GM12878 (cell line): Measurements from ENCODE around the gene DNAJC4. TPM values are rescaled to one million over a fixed set of nuclear protein-coding genes. Genes with fewer than 3 reads are reported as not detected.

ENCODE experiments used
- ATAC-seq: fragments of 200-7000 bp; cut with Tn5 transposase; 3 replicates; pipeline ENCODE4 v1.9.1; 2020; ENCODE audit warnings: mild to moderate bottlenecking, moderate library complexity
- BruUV-seq: library from RNA; stranded (reverse); fragments of 400-500 nt; replicated peaks from 2 replicates; lab custom pipeline; 2021; lab: Mats Ljungman, UMichigan
- CTCF ChIA-PET: fragments of 300-600 bp; sonication (Branson Sonifier 250); formaldehyde crosslinking; extraction: SDS; loops from one replicate; lab custom pipeline; 2021; ENCODE audit warnings: inconsistent platforms; lab: Yijun Ruan, JAX
- POLR2A ChIA-PET: fragments of 350-600 bp; formaldehyde crosslinking; extraction: SDS; loops from one replicate; lab custom pipeline; 2021; ENCODE audit warnings: inconsistent platforms; lab: Charles Lee
- RAD21 ChIA-PET: fragments of 300-600 bp; sonication (Branson Sonifier 250); formaldehyde crosslinking; loops from one replicate; lab custom pipeline; 2023; ENCODE audit warnings: antibody characterized with exemption; ENCODE audit not compliant: unreplicated experiment; lab: Charles Lee
- SMC1A ChIA-PET: fragments of 300-600 bp; sonication (Branson Sonifier 250); formaldehyde crosslinking; loops from one replicate; lab custom pipeline; 2023; ENCODE audit not compliant: unreplicated experiment, uncharacterized antibody; lab: Charles Lee
- DNase-seq: peaks from one replicate; pipeline ENCODE4 v3.0.0-alpha.2; 2011; ENCODE audit warnings: low read depth, low spot score
- FAIRE-seq: peaks from 3 replicates; lab custom pipeline; 2011; peaks lifted over from hg19 to GRCh38; lab: Jason Lieb, UNC
- H2AFZ ChIP-seq: 2 replicates; pipeline ENCODE4 v1.6.0; 2011; ENCODE audit warnings: low read depth, low read length, control low read depth; ENCODE audit not compliant: control insufficient read depth
- H3K27ac ChIP-seq: 2 replicates; pipeline ENCODE4 v1.5.1; 2011; ENCODE audit warnings: control low read depth; ENCODE audit not compliant: control insufficient read depth, insufficient read depth
- H3K27me3 ChIP-seq, 2 experiments: replicated peaks in 1 of 2; 2 replicates each; pipeline versions ENCODE4 v1.6.0 to v1.6.1; 2011; ENCODE audit warnings: low read length in 1 of 2; ENCODE audit not compliant: control insufficient read depth in 2 of 2, insufficient read depth in 2 of 2
- H3K36me3 ChIP-seq, 2 experiments: 2 replicates each; pipeline ENCODE4 v1.5.1; 2011; ENCODE audit warnings: low read length in 1 of 2; ENCODE audit not compliant: control insufficient read depth in 2 of 2, insufficient read depth in 2 of 2
- H3K4me1 ChIP-seq: 2 replicates; pipeline ENCODE4 v1.6.1; 2011; ENCODE audit warnings: mild to moderate bottlenecking, low read length, moderate library complexity, mixed read lengths; ENCODE audit not compliant: control insufficient read depth, insufficient read depth
- H3K4me2 ChIP-seq: 2 replicates; pipeline ENCODE4 v1.6.0; 2011; ENCODE audit warnings: control low read depth; ENCODE audit not compliant: control insufficient read depth, insufficient read depth
- H3K4me3 ChIP-seq: fragments of 200-600 bp; sonication (generic); 2 replicates; pipeline ENCODE4 v1.5.1; 2016
- H3K79me2 ChIP-seq: 2 replicates; pipeline ENCODE4 v1.6.0; 2011; ENCODE audit warnings: low read length; ENCODE audit not compliant: control insufficient read depth, insufficient read depth
- H3K9ac ChIP-seq: 2 replicates; pipeline ENCODE4 v1.8.0; 2011; ENCODE audit warnings: low read length, control low read depth, mixed read lengths; ENCODE audit not compliant: control insufficient read depth, insufficient read depth
- H3K9me3 ChIP-seq: replicated peaks from 3 replicates; pipeline ENCODE4 v1.5.1; 2011; ENCODE audit warnings: mild to moderate bottlenecking, low read length; ENCODE audit not compliant: control insufficient read depth, insufficient read depth
- H4K20me1 ChIP-seq: 2 replicates; pipeline ENCODE4 v1.6.0; 2011; ENCODE audit not compliant: control insufficient read depth, insufficient read depth
- CBX3 ChIP-seq: fragments of 200-600 bp; sonication (generic); IDR thresholded peaks from 2 replicates; pipeline ENCODE4 v1.6.1; 2016; ENCODE audit warnings: low read depth, borderline replicate concordance
- CUX1 ChIP-seq: IDR thresholded peaks from 2 replicates; pipeline ENCODE4 v1.6.1; 2012; ENCODE audit warnings: improper control_type of control experiment, low read depth, low read length; ENCODE audit not compliant: insufficient replicate concordance
- DPF2 ChIP-seq: fragments of 450-650 bp; IDR thresholded peaks from 2 replicates; pipeline ENCODE4 v1.6.1; 2017; ENCODE audit warnings: mild to moderate bottlenecking
- FOS ChIP-seq: IDR thresholded peaks from 3 replicates; pipeline ENCODE4 v1.6.1; 2011; ENCODE audit warnings: borderline replicate concordance; ENCODE audit not compliant: insufficient read length; ENCODE audit errors: extremely low read depth
- GATAD2B ChIP-seq: fragments of 450-650 bp; conservative IDR thresholded peaks from 2 replicates; pipeline ENCODE4 v1.6.1; 2017; ENCODE audit warnings: low read depth, mild to moderate bottlenecking, moderate library complexity
- IRF3 ChIP-seq: fragments of 450-650 bp; IDR thresholded peaks from 2 replicates; pipeline ENCODE4 v1.6.1; 2014; ENCODE audit warnings: mild to moderate bottlenecking
- NFYB ChIP-seq: IDR thresholded peaks from 2 replicates; pipeline ENCODE4 v1.6.1; 2011; ENCODE audit warnings: low read depth, mild to moderate bottlenecking, low read length, improper control_type of control experiment, moderate library complexity; ENCODE audit not compliant: insufficient read depth
- RB1 ChIP-seq: fragments of 450-650 bp; formaldehyde crosslinking; IDR thresholded peaks from 2 replicates; pipeline ENCODE4 v1.6.1; 2017; ENCODE audit warnings: mild to moderate bottlenecking, borderline replicate concordance
- SUPT20H ChIP-seq: IDR thresholded peaks from 2 replicates; pipeline ENCODE4 v1.6.1; 2011; ENCODE audit warnings: low read depth, mild to moderate bottlenecking, low read length, moderate library complexity, borderline replicate concordance; ENCODE audit not compliant: control insufficient read depth
- ZBTB40 ChIP-seq: fragments of 450-650 bp; IDR thresholded peaks from 2 replicates; pipeline ENCODE4 v1.6.1; 2016; ENCODE audit warnings: mild to moderate bottlenecking, moderate library complexity, borderline replicate concordance
- WGBS: methylation state at CpG from one replicate; pipeline ENCODE4 v1.1.6; 2016; ENCODE audit warnings: low lambda C conversion rate; ENCODE audit not compliant: insufficient replicate concordance, insufficient coverage; ENCODE audit errors: missing lambda C conversion rate; 5-methylcytosine and 5-hydroxymethylcytosine counted together
- in situ Hi-C: fragments of 300-500 bp; cut with MboI; formaldehyde crosslinking; loops from 9 replicates; pipeline ENCODE4 v1.14.3; 2018; ENCODE audit warnings: mixed read lengths
- intact Hi-C: fragments of 100-400 bp; cut with micrococcal nuclease; formaldehyde crosslinking; loops from one replicate; pipeline ENCODE4 v1.14.2; 2022; ENCODE audit not compliant: unreplicated experiment
- polyA plus RNA-seq, 11 experiments: library from polyadenylated mRNA; depleted of rRNA in 4 of 11; unstranded in 6 of 11; stranded (reverse) in 5 of 11; fragments of >200 nt; fragmentation: Nextera tagmentation in 4 of 11; fragmentation: Illumina TruSeq in 1 of 11; extraction: Ambion mirVana in 4 of 11; extraction: Trizol in 1 of 11; gene quantifications; 1 replicate in 1 of 11; 2 replicates in 10 of 11; pipeline versions ENCODE4 v1.2.1 to v1.2.3, GENCODE V29; 2011 to 2016; ENCODE audit warnings: inconsistent platforms in 2 of 11, missing spikeins in 2 of 11, low read depth in 1 of 11
- total RNA-seq, 4 experiments: library from RNA; depleted of rRNA in 3 of 4; stranded (reverse); fragments of >200 nt in 3 of 4; fragmentation: Illumina TruSeq in 1 of 4; extraction: Trizol in 1 of 4; gene quantifications; 2 replicates each; pipeline versions ENCODE4 v1.2.1 to v1.2.3, GENCODE V29; 2013 to 2021

The DNAJC4 gene
- total and polyA plus RNA-seq, 10 of the 15 experiments (the other 5 are each of a cell fraction or from before 2014, with no cell fraction given): 3.7 to 64.9 (median 30.1) TPM

- CTCF ChIA-PET: interaction anchor here (0.7 to 5.7 kb wide), 10 partner anchors 9 to 87 kb away, joined by 3 to 147 read pairs (median 6); partner anchors contain the start of genes BAD, CATSPERZ, FERMT3 and GPR137
- H3K79me2 ChIP-seq: peaks cover 19% of the 10 kb centered on the region
- peak overlapping the region; percentile 97 for H3K9ac ChIP-seq
- H3K27me3 ChIP-seq: no peaks in the 10 kb centered on the region
- BruUV-seq: no TSS peak
- no peak for DNase-seq
- peak; percentile 13 for FAIRE-seq
- RAD21 ChIA-PET: interaction anchor here (0.8 to 4.3 kb wide), 6 partner anchors 17 to 63 kb away, joined by 3 to 56 read pairs (median 4); partner anchors contain the start of genes FERMT3, PPP1R14B, PRDX5 and TRMT112
- SMC1A ChIA-PET: interaction anchor here (0.7 to 4.6 kb wide), 6 partner anchors 19 to 86 kb away, joined by 3 to 32 read pairs (median 3); partner anchors contain the start of genes FERMT3, NUDT22 and TRPT1
- WGBS: 2% methylated on average over 34 of the region's 34 CpGs
- in situ Hi-C loops: no loop called here
- peak overlapping the region; percentile 46 for H2AFZ ChIP-seq
- peak overlapping the region; percentile 81 for H3K27ac ChIP-seq
- no peaks in the 10 kb centered on the region; a peak in 2 of 4 replicates for H3K36me3 ChIP-seq
- no peaks in the 10 kb centered on the region for H3K9me3 ChIP-seq
- no peaks in the 10 kb centered on the region for H4K20me1 ChIP-seq
- POLR2A ChIA-PET: interaction anchor here (0.7 to 6.3 kb wide), 11 partner anchors 14 to 85 kb away, joined by 3 to 92 read pairs (median 5); partner anchors contain the start of genes BAD, CATSPERZ, ESRRA and FERMT3
- peaks cover 12% of the 10 kb centered on the region for H3K4me1 ChIP-seq
- intact Hi-C loops: loop anchor here (2.0 kb wide), 1 partner anchor 18 kb away; the partner anchor contains the start of gene PLCB3
- H3K4me2 ChIP-seq: peak overlapping the region; percentile 100
- H3K4me3 ChIP-seq: peak overlapping the region; percentile 88
- ATAC-seq: peak; percentile 59
- peak; percentile 32 for TF ChIP-seq GATAD2B
- no peak for TF ChIP-seq SUPT20H
- 0 out of 2 replicates have a peak, but pooled peaks have one; percentile 50 for TF ChIP-seq DPF2
- no peak for TF ChIP-seq NFYB
- no peak for TF ChIP-seq CUX1
- TF ChIP-seq FOS: no peak
- TF ChIP-seq ZBTB40: peak; percentile 46; the same call in 1 of the 2 replicates
- TF ChIP-seq CBX3: no peak
- 0 out of 2 replicates have a peak, but pooled peaks have one; percentile 5 for TF ChIP-seq RB1
- no peak for TF ChIP-seq IRF3
Observed at GRCh38 chr11:64268893-64269539, 38.7 kb downstream of the DNAJC4 start.
